Tongue (tissue), 2 donors: ENCODE results near the gene IFITM1. TPM values are rescaled to one million over a fixed set of nuclear protein-coding genes. Genes with fewer than 3 reads are reported as not detected.
"Not testable (repeated sequence)": the region's sequence is repeated elsewhere in the genome, so short reads cannot be mapped to it uniquely, and the experiment has no call there.

Experiments
- DNase-seq: peaks from one replicate; pipeline ENCODE4 v3.0.0-alpha.2; 2015
- total RNA-seq: library from RNA; depleted of rRNA; stranded (reverse); fragments of >200 nt; gene quantifications from one replicate; pipeline ENCODE4 v1.2.3, GENCODE V29; 2014

Gene IFITM1
- total RNA-seq, 1 donor from 2014 or later, result 4.2 TPM

DNA sequence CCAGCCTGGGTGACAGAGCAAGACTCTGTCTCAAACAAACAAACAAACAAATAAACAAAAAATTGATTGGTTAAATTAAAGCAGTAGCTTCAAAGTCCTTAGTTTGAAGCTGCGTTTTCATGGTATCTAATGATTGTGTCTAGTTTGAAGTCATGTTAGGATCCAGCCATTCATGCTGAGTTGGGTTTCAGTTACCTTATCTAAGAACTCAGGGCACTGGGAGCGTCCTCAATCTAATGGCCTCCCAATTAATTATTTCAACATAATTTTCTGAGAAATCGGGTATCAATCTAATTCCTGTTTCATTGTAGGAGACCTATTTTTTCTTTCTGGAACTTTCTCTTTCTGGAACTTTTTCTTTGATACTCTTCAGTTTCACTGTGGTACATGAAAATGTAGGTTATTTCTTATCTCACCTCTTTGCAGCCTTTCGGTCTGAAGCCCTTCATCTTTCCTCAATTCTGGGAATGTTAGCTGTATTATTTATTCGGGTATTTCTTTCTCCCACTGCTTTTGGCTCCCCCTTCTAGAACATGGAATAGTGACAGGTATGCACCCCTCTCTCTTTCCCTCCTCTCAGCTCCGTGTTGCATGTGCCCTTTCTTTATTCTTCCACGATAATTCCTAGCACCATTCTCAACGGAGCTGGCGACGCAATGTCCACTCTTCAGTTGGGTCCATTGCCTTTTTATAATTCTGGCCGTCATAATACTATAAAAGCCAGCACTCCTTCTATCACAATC is 31.2 kb downstream of the IFITM1 start:
- DNase-seq, result no peak

GRCh38 chr11:346529-346928 is 32.7 kb downstream of the IFITM1 start:
- no peak for DNase-seq

- not testable (repeated sequence) for DNase-seq
Measured at GRCh38 chr11:349270-349954, 35.6 kb downstream of the IFITM1 start.

GRCh38 chr11:350033-350722 is 36.3 kb downstream of the IFITM1 start:
- DNase-seq, result not testable (repeated sequence)

GRCh38 chr11:350723-351255 is 36.9 kb downstream of the IFITM1 start:
- no peak for DNase-seq

DNA sequence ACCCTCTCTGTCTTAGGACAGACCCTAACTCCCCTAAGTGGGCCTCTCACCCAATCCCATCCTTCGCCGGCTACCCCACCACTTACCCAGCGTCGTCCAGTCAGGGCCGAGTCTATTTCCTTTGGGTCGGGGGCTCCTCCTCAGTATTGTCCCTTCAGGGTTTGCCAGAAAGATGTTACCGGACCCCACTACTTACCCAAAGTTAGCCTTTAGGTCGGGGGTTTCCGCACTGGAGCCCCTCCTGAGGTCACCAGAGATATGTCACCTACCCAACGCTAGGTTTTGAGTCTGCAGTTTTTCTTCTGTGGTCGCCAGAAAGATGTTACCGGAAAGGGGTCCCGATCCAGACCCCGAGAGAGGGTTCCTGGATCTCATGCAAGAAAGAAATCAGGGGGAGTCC is 37.6 kb downstream of the IFITM1 start:
- no peak for DNase-seq

DNA sequence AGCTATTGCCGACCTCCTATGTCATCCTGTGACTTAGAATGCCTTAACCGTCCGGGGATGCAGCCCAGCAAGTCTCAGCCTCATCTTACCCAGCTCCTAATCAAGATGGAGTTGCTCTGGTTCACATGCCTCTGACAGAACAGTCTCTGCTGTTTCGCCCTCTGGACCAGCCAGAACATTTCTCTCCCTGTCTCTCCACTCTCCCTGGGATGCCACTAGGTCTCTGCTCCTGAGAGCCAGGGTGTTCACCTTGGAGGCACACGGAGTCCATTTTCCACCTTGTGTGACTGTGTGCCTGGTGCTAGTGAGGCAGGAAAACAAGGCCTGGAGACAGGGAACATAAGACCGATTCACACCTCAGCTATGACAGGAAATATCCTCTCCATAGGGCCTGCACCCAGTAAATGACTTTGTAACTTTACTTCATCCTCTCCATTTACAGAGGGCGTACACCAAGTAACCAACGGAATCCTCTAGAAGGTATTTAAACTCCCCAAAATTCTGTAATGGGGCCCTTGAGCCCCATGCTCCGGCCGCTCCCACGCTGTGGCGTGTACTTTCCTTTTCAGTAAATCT is 38.7 kb downstream of the IFITM1 start:
- DNase-seq, result no peak

DNA sequence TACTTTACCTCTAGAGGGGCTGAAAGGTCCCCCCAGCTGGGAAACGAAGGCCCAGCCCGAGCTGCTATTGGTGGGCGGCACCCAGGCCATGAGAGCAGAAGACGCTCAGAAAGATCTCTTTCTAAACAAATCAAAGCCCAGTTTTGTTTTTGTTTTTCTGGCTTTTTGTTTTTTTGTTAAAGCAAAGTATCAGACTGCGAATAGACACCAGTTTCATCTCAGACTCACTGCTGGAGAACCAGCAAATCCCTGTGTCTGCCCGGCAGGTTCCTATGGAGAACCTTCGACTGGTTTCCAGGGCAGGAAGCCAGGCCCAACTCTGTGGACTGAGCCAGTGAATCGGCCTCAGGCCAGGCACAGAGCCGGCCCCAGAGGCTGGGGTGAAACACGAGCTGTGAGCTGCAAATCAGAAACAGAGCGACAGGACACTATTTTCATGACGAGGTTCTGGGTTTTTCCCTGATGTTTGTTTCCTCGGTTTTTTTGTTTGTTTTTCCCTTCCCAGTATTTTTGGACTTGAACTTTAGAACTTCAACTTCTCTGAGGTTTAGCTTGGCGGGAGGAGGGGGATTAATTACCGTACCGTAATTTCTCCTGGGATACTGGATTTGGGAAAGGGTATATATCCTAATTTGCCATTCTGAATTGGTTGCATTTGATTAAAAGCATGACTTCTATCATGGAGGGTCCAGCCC is 39.5 kb downstream of the IFITM1 start:
- peak; percentile 95 for DNase-seq

DNA sequence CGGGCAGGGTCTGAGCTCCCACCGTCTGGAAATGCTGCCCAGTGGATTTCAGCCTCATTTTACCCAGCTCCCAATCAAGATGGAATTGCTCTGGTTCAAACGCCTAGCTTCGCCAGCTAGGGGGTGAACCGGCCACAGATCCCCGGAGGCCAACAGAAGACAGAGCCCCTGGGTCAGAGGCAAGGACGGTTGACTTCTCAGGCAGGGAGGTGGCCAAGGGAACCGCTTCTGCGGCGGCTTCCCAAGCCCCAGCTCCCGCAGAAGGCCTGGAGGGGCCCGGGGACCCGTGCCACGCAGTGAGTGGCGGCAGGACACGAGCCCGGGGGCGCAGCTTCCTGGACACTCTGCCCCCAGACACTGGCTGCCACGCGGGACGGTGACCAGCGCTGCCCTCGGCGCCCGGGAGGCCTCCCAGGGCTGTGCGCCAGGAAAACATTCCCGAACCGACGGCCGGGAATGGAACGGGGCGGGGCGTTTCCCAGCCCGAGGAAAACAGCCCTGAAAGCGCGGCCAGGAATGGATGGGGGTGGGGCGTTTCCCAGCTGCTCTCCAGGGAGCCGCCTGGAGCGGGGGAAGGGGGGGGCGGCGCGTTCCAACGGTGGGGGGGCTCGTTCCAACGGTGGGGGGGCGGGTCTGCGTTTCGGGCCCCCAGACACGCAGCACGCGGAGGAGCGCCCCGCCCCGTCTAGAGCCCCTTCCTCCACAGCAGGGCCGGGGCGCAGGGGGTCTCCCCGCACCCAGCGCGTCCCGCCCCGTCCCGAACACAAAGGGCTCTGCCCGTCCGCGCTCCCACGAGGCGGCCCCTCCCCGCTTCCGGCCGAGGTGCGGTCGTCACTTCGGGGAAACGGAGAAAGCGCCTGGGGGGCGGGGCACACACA is 42.0 kb downstream of the IFITM1 start:
- peak; percentile 97 for DNase-seq

- DNase-seq, result no peak
Measured at GRCh38 chr11:356610-357009, 42.8 kb downstream of the IFITM1 start.

DNA sequence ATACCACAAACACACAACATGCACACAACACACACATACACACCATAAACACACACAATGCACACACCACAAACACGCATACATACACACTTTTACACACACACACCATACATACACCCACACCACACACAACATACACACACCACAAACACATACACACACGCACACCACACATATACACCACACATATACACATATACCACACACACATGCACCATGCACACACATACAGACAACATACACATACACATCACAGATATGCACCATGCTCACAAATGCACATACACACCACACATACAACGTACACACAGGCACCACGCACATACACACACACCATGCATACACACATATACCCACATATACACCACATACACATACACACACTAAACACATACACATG is 43.7 kb downstream of the IFITM1 start:
- no peak for DNase-seq

GRCh38 chr11:358129-358800 is 44.4 kb downstream of the IFITM1 start:
- DNase-seq, result no peak

DNA sequence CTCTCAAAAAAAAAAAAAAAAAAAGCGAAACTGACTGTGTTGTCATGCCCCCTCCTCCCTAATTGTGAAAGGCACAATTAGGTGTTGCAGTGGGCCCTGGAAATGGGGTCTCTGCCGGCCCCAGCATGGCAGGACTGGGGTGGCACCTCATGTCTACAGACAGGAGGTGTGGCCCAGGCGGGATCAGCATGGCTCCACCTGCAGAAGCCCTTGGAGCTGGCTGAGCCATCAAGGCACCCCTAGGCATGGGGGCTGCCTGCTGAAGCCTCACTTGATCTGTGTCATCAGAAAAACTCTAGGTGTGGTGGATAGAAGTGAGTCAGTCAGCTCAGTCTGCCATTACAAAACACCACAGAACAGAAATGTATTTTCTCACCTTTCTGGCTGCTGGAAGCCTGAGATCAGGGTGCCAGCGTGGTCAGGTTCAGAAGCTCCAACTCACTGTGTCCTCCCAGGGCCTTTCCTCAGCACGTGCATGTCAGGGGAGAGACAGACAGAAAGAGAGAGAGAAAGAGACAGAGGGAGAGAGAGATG is 45.4 kb downstream of the IFITM1 start:
- DNase-seq, result no peak

DNA sequence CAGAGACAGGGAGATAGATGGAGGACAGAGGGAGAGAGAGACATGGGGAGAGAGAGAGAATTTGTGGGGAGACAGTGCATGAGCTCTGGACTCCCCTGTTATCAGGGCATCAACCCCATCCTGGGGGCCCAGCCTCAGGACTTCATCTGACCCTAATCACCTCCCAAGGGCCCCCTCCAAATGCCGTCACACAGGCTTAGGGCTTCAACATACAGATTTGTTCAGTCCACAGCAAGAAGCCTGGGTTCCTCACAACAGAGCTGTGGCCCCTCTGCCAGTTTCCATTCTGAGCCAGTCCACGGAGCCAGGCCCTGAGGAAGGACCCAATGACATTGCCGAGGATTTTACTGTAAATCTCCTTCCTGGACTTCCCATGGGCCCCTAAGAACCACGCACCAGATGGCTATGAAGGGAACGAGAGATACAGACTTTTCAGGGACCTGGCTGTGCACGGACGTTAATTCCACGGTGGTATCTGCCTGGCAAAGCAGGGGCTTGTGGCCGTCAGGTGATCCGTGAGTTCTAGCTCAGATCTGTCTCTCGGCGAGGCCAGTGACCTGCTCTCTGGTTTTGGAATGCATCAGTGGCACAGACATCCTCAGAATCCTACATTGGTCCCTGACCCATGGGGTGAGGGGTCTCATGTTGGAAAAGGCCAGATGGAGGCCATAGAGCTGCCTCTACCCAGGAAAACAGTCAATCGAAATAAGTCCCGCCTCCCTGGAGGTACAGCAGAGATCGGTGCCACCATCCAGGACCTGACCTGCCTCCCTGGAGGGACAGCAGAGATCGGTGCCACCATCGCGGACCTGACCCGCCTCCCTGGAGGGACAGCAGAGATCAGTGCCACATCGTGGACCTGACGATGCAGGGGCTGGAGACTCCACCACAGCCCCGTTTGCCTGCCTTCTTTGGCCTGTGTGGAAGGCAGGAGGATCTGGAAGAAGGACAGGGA is 46.8 kb downstream of the IFITM1 start:
- DNase-seq, result no peak

DNA sequence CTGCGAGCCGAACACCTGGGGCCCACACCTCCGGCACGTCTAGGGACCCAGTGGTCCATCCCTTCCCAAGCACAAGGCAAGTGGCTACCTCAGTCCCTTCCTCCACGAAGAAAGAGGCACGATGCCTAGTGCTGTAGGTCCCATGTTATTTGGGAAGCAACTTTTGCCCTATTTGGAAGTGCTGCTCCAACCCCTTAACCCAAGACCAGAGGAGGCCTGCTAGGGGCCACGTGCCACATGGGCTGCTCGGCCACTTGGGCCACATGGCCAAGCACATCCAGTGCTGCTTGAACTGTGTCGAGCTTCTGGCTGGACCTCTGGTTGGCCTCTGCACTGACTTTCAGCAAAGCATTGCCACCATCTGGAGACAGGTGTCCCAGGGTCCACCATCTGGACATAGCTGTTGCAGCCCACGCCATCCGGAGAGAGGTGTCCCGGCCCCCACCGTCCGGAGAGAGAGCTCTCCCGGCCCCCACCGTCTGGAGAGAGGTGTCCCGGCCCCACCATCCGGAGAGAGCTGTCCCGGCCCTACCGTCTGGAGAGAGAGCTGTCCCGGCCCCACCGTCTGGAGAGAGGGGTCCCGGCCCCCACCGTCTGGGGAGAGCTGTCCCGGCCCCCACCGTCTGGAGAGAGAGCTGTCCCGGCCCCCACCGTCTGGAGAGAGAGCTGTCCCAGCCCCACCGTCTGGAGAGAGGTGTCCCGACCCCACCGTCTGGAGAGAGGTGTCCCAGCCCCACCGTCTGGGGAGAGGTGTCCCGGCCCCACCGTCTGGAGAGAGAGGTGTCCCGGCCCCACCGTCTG is 49.0 kb downstream of the IFITM1 start:
- no peak for DNase-seq

GRCh38 chr11:363443-363805 is 49.6 kb downstream of the IFITM1 start:
- DNase-seq, result not testable (repeated sequence)

GRCh38 chr11:363948-364761 is 50.3 kb downstream of the IFITM1 start:
- DNase-seq, result peak; percentile 29
